ENCODE data around the gene NFATC3.

The NFATC3 gene

DNA sequence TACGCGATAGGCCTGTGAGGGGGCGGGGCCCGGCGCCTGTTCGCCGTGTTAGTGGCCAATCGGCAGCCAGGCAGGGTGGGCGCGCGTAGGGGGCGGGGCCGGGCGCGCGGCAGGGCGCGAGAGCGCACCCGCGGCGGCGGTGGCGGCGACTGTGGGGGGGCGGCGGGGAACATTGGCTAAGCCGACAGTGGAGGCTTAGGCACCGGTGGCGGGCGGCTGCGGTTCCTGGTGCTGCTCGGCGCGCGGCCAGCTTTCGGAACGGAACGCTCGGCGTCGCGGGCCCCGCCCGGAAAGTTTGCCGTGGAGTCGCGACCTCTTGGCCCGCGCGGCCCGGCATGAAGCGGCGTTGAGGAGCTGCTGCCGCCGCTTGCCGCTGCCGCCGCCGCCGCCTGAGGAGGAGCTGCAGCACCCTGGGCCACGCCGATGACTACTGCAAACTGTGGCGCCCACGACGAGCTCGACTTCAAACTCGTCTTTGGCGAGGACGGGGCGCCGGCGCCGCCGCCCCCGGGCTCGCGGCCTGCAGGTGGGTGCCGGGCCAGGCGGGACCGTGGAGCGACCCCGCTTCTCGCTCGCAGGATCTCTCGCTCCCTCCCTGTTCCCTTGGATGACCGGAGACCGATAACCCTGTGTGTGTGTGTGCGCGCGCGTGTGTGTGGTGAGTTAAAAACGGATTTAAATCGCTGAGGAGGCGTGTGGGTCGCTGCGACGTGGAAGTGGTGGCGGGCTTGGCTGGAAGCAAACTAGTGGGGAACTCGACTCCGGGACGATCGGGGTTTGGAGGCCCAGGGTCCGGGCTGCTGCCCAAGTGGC is at the start of gene NFATC3:
TSS of gene NFATC3 (plus strand) at position 112 of the 813 bp plus-strand sequence. CDS start at position 424, 312 bp downstream.
- in situ Hi-C loops (cut with HindIII; ENCODE audit: low sequenced_read_pairs), result loop anchor here (5.0 kb wide), 1 partner anchor 62 kb away; no protein-coding TSS in a partner anchor

- in situ Hi-C loops (cut with HindIII; ENCODE audit: low sequenced_read_pairs), result no loop called here
These were observed 47.2 kb upstream of the NFATC3 start for GRCh38 chr16:68037841-68038597.

- in situ Hi-C loops (cut with HindIII; ENCODE audit: low sequenced_read_pairs), result no loop called here
These were observed 44.5 kb upstream of the NFATC3 start for GRCh38 chr16:68040506-68041288.

- in situ Hi-C loops (cut with HindIII; ENCODE audit: low sequenced_read_pairs), result no loop called here
These were observed 43.4 kb upstream of the NFATC3 start for GRCh38 chr16:68041783-68042182.

GRCh38 chr16:68046106-68046505 is 39.1 kb upstream of the NFATC3 start:
- in situ Hi-C loops (cut with HindIII; ENCODE audit: low sequenced_read_pairs), result no loop called here

DNA sequence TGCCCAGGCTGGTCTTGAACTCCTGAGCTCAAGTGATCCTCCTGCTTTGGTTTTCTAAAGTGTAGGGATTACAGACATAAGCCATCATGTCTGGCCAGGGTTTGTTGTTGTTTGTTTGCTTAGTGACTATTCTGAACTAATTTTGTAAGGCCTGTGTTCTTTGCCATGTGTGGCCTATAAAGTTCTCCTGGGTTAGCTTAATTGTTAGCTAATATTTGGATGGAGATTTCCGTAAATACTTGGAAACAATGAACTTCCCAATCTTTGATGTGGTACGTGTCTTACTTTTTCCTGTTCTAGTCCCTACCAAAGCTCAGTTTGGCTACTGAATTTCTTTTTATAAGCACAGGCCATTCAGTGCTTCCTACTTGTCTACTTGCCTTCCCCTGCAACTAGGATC is 37.2 kb upstream of the NFATC3 start:
- in situ Hi-C loops (cut with HindIII; ENCODE audit: low sequenced_read_pairs), result no loop called here

DNA sequence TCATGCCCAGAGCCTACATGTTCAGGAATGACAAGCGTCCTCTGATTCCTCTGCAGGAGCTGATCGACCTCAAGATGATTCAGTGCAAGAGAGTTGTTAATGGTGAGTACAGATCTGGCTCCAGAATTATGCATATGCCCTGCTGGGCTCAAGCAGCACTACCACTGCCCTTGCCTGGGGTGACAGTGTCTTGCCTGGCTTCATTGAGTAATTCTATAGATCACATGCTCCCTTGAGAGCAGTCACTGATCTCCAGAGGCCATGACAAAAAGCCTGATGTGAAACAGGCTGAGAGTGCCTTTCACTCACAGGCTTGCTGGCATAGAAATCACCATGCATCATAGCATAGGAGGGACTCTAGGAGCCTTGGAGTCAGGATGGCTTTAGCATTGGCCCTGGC is 35.7 kb upstream of the NFATC3 start:
- in situ Hi-C loops (cut with HindIII; ENCODE audit: low sequenced_read_pairs), result no loop called here

DNA sequence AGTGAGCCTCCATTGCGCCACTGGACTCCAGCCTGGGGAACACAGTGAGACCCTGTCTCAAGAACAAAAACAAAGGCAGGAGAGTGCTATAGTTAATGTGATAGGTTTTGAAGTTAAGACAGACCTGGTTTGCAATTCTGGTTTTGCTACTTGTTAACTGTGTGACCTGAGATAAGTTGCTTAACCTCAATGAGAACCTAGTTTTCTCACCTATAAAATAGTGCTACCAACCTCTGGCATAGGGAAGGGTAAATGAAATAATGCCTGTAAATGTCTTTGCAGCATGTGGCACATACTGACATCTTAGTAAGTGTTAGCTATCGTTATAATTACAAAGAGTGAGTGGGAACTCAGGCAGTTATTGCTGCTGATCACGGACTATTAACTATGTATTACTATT is 29.8 kb upstream of the NFATC3 start:
- in situ Hi-C loops (cut with HindIII; ENCODE audit: low sequenced_read_pairs), result loop anchor here (25.0 kb wide), 1 partner anchor 168 kb away; the partner anchor contains the start of genes NRN1L and PSKH1

- in situ Hi-C loops (cut with HindIII; ENCODE audit: low sequenced_read_pairs), result loop anchor here (25.0 kb wide), 1 partner anchor 173 kb away; the partner anchor contains the start of genes NRN1L and PSKH1
These were observed 25.4 kb upstream of the NFATC3 start for GRCh38 chr16:68059804-68060203.

DNA sequence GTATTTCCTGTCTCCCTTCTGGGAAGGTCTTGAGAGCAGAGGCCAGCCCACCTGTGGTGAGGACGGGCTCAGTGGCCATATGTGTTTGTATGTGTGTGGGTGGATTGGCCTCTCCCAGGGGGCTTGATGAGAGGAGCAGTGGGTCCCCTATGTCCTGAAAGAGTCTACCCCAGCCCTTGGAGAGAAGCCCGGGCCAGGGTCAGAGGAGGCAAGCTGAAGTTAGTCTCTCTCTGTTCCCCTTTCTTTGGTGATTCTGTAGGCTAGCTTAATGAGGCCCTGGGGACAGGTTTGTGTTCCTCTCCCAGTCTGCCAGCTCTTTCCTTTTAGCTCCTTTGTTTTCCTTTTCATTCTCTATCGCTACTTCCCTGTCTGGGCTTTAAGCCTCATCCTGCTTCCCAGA is 23.8 kb upstream of the NFATC3 start:
- in situ Hi-C loops (cut with HindIII; ENCODE audit: low sequenced_read_pairs), result loop anchor here (25.0 kb wide), 1 partner anchor 174 kb away; the partner anchor contains the start of genes NRN1L and PSKH1

GRCh38 chr16:68062910-68063393 is 22.2 kb upstream of the NFATC3 start:
- in situ Hi-C loops (cut with HindIII; ENCODE audit: low sequenced_read_pairs), result loop anchor here (25.0 kb wide), 1 partner anchor 176 kb away; the partner anchor contains the start of genes NRN1L and PSKH1

DNA sequence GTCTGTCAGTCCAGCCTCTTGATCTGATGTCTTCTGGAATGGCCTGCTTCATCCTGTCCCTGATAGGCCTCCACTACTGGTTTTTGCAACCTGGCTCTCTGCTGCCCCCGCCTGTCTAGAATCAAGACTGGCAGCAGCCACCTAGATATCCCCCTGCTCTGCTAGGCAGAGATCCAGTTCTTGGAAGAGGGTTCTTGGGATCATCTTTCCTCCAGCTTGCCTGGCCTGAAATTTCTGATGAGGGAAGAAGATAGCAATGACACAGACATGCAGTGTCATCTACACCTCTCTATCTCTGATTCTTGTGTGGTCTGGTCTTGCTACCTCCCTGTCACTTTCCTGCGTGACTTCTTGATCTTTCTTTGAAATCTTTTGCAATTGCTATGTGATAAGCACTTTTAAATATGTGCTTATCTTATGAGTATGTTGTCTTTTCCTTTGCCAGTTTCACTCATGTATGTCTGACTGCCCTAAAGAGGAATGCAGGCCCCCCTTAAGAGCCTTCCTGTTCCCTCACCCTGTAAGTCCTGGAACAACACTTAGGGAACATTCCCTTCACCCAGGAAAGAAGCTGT is 20.3 kb upstream of the NFATC3 start:
- in situ Hi-C loops (cut with HindIII; ENCODE audit: low sequenced_read_pairs), result loop anchor here (25.0 kb wide), 1 partner anchor 178 kb away; the partner anchor contains the start of genes NRN1L and PSKH1

GRCh38 chr16:68065716-68066305 is 19.4 kb upstream of the NFATC3 start:
- in situ Hi-C loops (cut with HindIII; ENCODE audit: low sequenced_read_pairs), result loop anchor here (25.0 kb wide), 1 partner anchor 179 kb away; the partner anchor contains the start of genes NRN1L and PSKH1

GRCh38 chr16:68066763-68067162 is 18.4 kb upstream of the NFATC3 start:
- in situ Hi-C loops (cut with HindIII; ENCODE audit: low sequenced_read_pairs), result loop anchor here (25.0 kb wide), 1 partner anchor 179 kb away; the partner anchor contains the start of genes NRN1L and PSKH1

DNA sequence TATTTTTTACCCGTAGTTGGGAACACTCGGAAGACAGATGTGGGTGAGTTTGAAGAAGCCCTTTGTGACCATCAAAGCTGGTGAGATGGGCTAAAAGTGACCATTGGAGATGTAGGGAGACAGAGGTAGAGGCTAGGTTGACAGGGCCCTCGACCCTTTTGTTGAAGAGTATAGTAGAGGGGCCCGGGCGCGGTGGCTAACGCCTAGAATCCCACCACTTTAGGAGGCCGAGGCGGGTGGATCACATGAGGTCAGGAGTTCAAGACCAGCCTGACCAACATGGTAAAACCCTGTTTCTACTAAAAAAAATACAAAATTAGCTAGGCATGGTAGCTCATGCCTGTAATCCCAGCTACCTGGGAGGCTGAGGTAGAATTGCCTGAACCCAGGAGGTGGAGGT is 16.2 kb upstream of the NFATC3 start:
- in situ Hi-C loops (cut with HindIII; ENCODE audit: low sequenced_read_pairs), result loop anchor here (25.0 kb wide), 1 partner anchor 182 kb away; the partner anchor contains the start of genes NRN1L and PSKH1

GRCh38 chr16:68069511-68070248 is 15.5 kb upstream of the NFATC3 start:
- in situ Hi-C loops (cut with HindIII; ENCODE audit: low sequenced_read_pairs), result loop anchor here (5.0 to 25.0 kb wide), 2 partner anchors 92 to 182 kb away; partner anchors contain the start of genes NRN1L and PSKH1

DNA sequence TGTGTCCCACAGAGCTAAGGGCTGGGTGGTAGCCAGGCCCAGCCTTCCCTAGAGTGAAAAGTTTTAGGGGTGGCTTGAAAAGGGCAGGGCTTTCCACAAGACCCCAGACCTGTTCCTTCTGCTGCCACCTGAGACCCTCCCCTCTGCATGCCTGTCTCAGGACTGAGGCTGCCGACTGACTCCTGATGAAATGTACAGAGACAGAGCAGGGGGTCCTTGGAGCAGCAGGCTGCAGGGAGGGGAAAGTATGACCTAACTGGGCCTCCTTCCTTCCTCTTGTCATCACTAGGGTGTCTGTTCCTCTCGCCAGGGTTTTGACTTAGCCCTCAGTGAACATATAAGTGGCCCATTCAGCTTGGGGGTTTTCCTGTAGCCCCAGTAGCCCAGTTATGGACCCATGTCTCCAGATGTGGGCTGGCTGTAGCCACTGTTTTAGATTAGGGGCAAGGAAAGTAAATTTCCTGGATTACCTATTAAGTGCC is 14.9 kb upstream of the NFATC3 start:
- in situ Hi-C loops (cut with HindIII; ENCODE audit: low sequenced_read_pairs), result loop anchor here (5.0 to 25.0 kb wide), 2 partner anchors 93 to 183 kb away; partner anchors contain the start of genes NRN1L and PSKH1

- in situ Hi-C loops (cut with HindIII; ENCODE audit: low sequenced_read_pairs), result loop anchor here (5.0 to 25.0 kb wide), 2 partner anchors 94 to 184 kb away; partner anchors contain the start of genes NRN1L and PSKH1
These were observed 14.2 kb upstream of the NFATC3 start for GRCh38 chr16:68070806-68071517.
